Measurements from ENCODE around the gene NTNG1.

The NTNG1 gene

GRCh38 chr1:107272321-107272720 lies 131.5 kb downstream of the NTNG1 start:
- no peaks in the 10 kb centered on the region for H3K9me3 ChIP-seq (ENCODE audit: control insufficient read depth, low read length)
- H3K27me3 ChIP-seq (replicated peaks; ENCODE audit: control insufficient read depth, insufficient read depth, low read length, poor library complexity, severe bottlenecking) = no peaks in the 10 kb centered on the region
- no peak for DNase-seq
- no peaks in the 10 kb centered on the region for H3K36me3 ChIP-seq (ENCODE audit: control insufficient read depth, insufficient read depth, low read length)
- no peak overlapping the region for H3K4me3 ChIP-seq (ENCODE audit: insufficient read depth, low read depth, low read length, poor library complexity, severe bottlenecking)
- no peak overlapping the region for H3K27ac ChIP-seq (ENCODE audit: insufficient read depth, low read length, poor library complexity, severe bottlenecking)
- H3K4me1 ChIP-seq (ENCODE audit: control insufficient read depth, insufficient read depth, low read length, poor library complexity, severe bottlenecking) = no peaks in the 10 kb centered on the region

- no peak for DNase-seq
- H3K4me3 ChIP-seq (ENCODE audit: insufficient read depth, low read depth, low read length, poor library complexity, severe bottlenecking) = no peak overlapping the region
- H3K27ac ChIP-seq (ENCODE audit: insufficient read depth, low read length, poor library complexity, severe bottlenecking) = no peak overlapping the region
- no peaks in the 10 kb centered on the region for H3K4me1 ChIP-seq (ENCODE audit: control insufficient read depth, insufficient read depth, low read length, poor library complexity, severe bottlenecking)
- no peaks in the 10 kb centered on the region for H3K27me3 ChIP-seq (replicated peaks; ENCODE audit: control insufficient read depth, insufficient read depth, low read length, poor library complexity, severe bottlenecking)
- H3K9me3 ChIP-seq (ENCODE audit: control insufficient read depth, low read length) = no peaks in the 10 kb centered on the region
- H3K36me3 ChIP-seq (ENCODE audit: control insufficient read depth, insufficient read depth, low read length) = no peaks in the 10 kb centered on the region
These were observed 132.7 kb downstream of the NTNG1 start for GRCh38 chr1:107273515-107273914.

- H3K4me3 ChIP-seq (ENCODE audit: insufficient read depth, low read depth, low read length, poor library complexity, severe bottlenecking) = no peak overlapping the region
- no peaks in the 10 kb centered on the region for H3K36me3 ChIP-seq (ENCODE audit: control insufficient read depth, insufficient read depth, low read length)
- no peaks in the 10 kb centered on the region for H3K27me3 ChIP-seq (replicated peaks; ENCODE audit: control insufficient read depth, insufficient read depth, low read length, poor library complexity, severe bottlenecking)
- no peak overlapping the region for H3K27ac ChIP-seq (ENCODE audit: insufficient read depth, low read length, poor library complexity, severe bottlenecking)
- H3K4me1 ChIP-seq (ENCODE audit: control insufficient read depth, insufficient read depth, low read length, poor library complexity, severe bottlenecking) = no peaks in the 10 kb centered on the region
- no peak for DNase-seq
- H3K9me3 ChIP-seq (ENCODE audit: control insufficient read depth, low read length) = no peaks in the 10 kb centered on the region
These were observed 133.4 kb downstream of the NTNG1 start for GRCh38 chr1:107274227-107274626.

- Histone ChIP-seq H3K27ac (ENCODE audit: insufficient read depth, low read length, poor library complexity, severe bottlenecking) (no peak overlapping the region), H3K4me3 (ENCODE audit: insufficient read depth, low read depth, low read length, poor library complexity, severe bottlenecking) (no peak overlapping the region), H3K27me3 (replicated peaks; ENCODE audit: control insufficient read depth, insufficient read depth, low read length, poor library complexity, severe bottlenecking) (no peaks in the 10 kb centered on the region), H3K4me1 (ENCODE audit: control insufficient read depth, insufficient read depth, low read length, poor library complexity, severe bottlenecking) (no peaks in the 10 kb centered on the region), H3K36me3 (ENCODE audit: control insufficient read depth, insufficient read depth, low read length) (no peaks in the 10 kb centered on the region), H3K9me3 (ENCODE audit: control insufficient read depth, low read length) (no peaks in the 10 kb centered on the region)
- no peak for DNase-seq
These were observed 135.4 kb downstream of the NTNG1 start for GRCh38 chr1:107276247-107276646.

GRCh38 chr1:107277022-107277421 lies 136.2 kb downstream of the NTNG1 start:
- H3K4me3 ChIP-seq (ENCODE audit: insufficient read depth, low read depth, low read length, poor library complexity, severe bottlenecking) = no peak overlapping the region
- H3K27ac ChIP-seq (ENCODE audit: insufficient read depth, low read length, poor library complexity, severe bottlenecking) = no peak overlapping the region
- no peaks in the 10 kb centered on the region for H3K36me3 ChIP-seq (ENCODE audit: control insufficient read depth, insufficient read depth, low read length)
- H3K9me3 ChIP-seq (ENCODE audit: control insufficient read depth, low read length) = no peaks in the 10 kb centered on the region
- DNase-seq = no peak
- no peaks in the 10 kb centered on the region for H3K27me3 ChIP-seq (replicated peaks; ENCODE audit: control insufficient read depth, insufficient read depth, low read length, poor library complexity, severe bottlenecking)
- no peaks in the 10 kb centered on the region for H3K4me1 ChIP-seq (ENCODE audit: control insufficient read depth, insufficient read depth, low read length, poor library complexity, severe bottlenecking)

- H3K9me3 ChIP-seq (ENCODE audit: control insufficient read depth, low read length) = no peaks in the 10 kb centered on the region
- DNase-seq = no peak
- H3K36me3 ChIP-seq (ENCODE audit: control insufficient read depth, insufficient read depth, low read length) = no peaks in the 10 kb centered on the region
- no peak overlapping the region for H3K27ac ChIP-seq (ENCODE audit: insufficient read depth, low read length, poor library complexity, severe bottlenecking)
- no peak overlapping the region for H3K4me3 ChIP-seq (ENCODE audit: insufficient read depth, low read depth, low read length, poor library complexity, severe bottlenecking)
- no peaks in the 10 kb centered on the region for H3K27me3 ChIP-seq (replicated peaks; ENCODE audit: control insufficient read depth, insufficient read depth, low read length, poor library complexity, severe bottlenecking)
- H3K4me1 ChIP-seq (ENCODE audit: control insufficient read depth, insufficient read depth, low read length, poor library complexity, severe bottlenecking) = no peaks in the 10 kb centered on the region
These were observed 145.3 kb downstream of the NTNG1 start for GRCh38 chr1:107286125-107286524.

- H3K27me3 ChIP-seq (replicated peaks; ENCODE audit: control insufficient read depth, insufficient read depth, low read length, poor library complexity, severe bottlenecking) = no peaks in the 10 kb centered on the region
- no peak for DNase-seq
- H3K4me3 ChIP-seq (ENCODE audit: insufficient read depth, low read depth, low read length, poor library complexity, severe bottlenecking) = no peak overlapping the region
- H3K4me1 ChIP-seq (ENCODE audit: control insufficient read depth, insufficient read depth, low read length, poor library complexity, severe bottlenecking) = no peaks in the 10 kb centered on the region
- H3K27ac ChIP-seq (ENCODE audit: insufficient read depth, low read length, poor library complexity, severe bottlenecking) = no peak overlapping the region
- H3K36me3 ChIP-seq (ENCODE audit: control insufficient read depth, insufficient read depth, low read length) = no peaks in the 10 kb centered on the region
- H3K9me3 ChIP-seq (ENCODE audit: control insufficient read depth, low read length) = no peaks in the 10 kb centered on the region
These were observed 151.1 kb downstream of the NTNG1 start for GRCh38 chr1:107291987-107292386.

- no peaks in the 10 kb centered on the region for H3K36me3 ChIP-seq (ENCODE audit: control insufficient read depth, insufficient read depth, low read length)
- DNase-seq = no peak
- no peak overlapping the region for H3K27ac ChIP-seq (ENCODE audit: insufficient read depth, low read length, poor library complexity, severe bottlenecking)
- no peaks in the 10 kb centered on the region for H3K9me3 ChIP-seq (ENCODE audit: control insufficient read depth, low read length)
- H3K4me1 ChIP-seq (ENCODE audit: control insufficient read depth, insufficient read depth, low read length, poor library complexity, severe bottlenecking) = no peaks in the 10 kb centered on the region
- no peaks in the 10 kb centered on the region for H3K27me3 ChIP-seq (replicated peaks; ENCODE audit: control insufficient read depth, insufficient read depth, low read length, poor library complexity, severe bottlenecking)
- no peak overlapping the region for H3K4me3 ChIP-seq (ENCODE audit: insufficient read depth, low read depth, low read length, poor library complexity, severe bottlenecking)
These were observed 153.2 kb downstream of the NTNG1 start for GRCh38 chr1:107293901-107294613.

GRCh38 chr1:107294686-107295085 lies 153.8 kb downstream of the NTNG1 start:
- Histone ChIP-seq H3K4me1 (ENCODE audit: control insufficient read depth, insufficient read depth, low read length, poor library complexity, severe bottlenecking) (no peaks in the 10 kb centered on the region), H3K27ac (ENCODE audit: insufficient read depth, low read length, poor library complexity, severe bottlenecking) (no peak overlapping the region), H3K36me3 (ENCODE audit: control insufficient read depth, insufficient read depth, low read length) (no peaks in the 10 kb centered on the region), H3K27me3 (replicated peaks; ENCODE audit: control insufficient read depth, insufficient read depth, low read length, poor library complexity, severe bottlenecking) (no peaks in the 10 kb centered on the region), H3K9me3 (ENCODE audit: control insufficient read depth, low read length) (no peaks in the 10 kb centered on the region), H3K4me3 (ENCODE audit: insufficient read depth, low read depth, low read length, poor library complexity, severe bottlenecking) (no peak overlapping the region)
- DNase-seq = no peak

- H3K36me3 ChIP-seq (ENCODE audit: control insufficient read depth, insufficient read depth, low read length) = no peaks in the 10 kb centered on the region
- no peaks in the 10 kb centered on the region for H3K4me1 ChIP-seq (ENCODE audit: control insufficient read depth, insufficient read depth, low read length, poor library complexity, severe bottlenecking)
- H3K4me3 ChIP-seq (ENCODE audit: insufficient read depth, low read depth, low read length, poor library complexity, severe bottlenecking) = no peak overlapping the region
- no peaks in the 10 kb centered on the region for H3K9me3 ChIP-seq (ENCODE audit: control insufficient read depth, low read length)
- DNase-seq = no peak
- no peak overlapping the region for H3K27ac ChIP-seq (ENCODE audit: insufficient read depth, low read length, poor library complexity, severe bottlenecking)
- H3K27me3 ChIP-seq (replicated peaks; ENCODE audit: control insufficient read depth, insufficient read depth, low read length, poor library complexity, severe bottlenecking) = no peaks in the 10 kb centered on the region
These were observed 156.8 kb downstream of the NTNG1 start for GRCh38 chr1:107297681-107298080.

Data from effector memory CD4-positive, alpha-beta T cell (primary cell).